22Rv1 (cell line): Measurements from ENCODE around the gene TIPIN.

Source experiments
- CTCF ChIP-seq: fragments of 450-650 bp; IDR thresholded peaks from 2 replicates; pipeline ENCODE4 v1.5.1; 2017; ENCODE audit warnings: mild to moderate bottlenecking
- ZFX ChIP-seq: fragments of 450-650 bp; IDR thresholded peaks from 2 replicates; pipeline ENCODE4 v1.6.1; 2017; ENCODE audit warnings: antibody characterized with exemption, borderline replicate concordance

- TF ChIP-seq CTCF (no peak), ZFX (no peak)
Observed at GRCh38 chr15:66394915-66395314, 38.4 kb upstream of the TIPIN start.
